IMR-90 (cell line): ENCODE results near the gene USP47. TPM values are rescaled to one million over a fixed set of nuclear protein-coding genes. Genes with fewer than 3 reads are reported as not detected.

Experiments used
- ATAC-seq: fragments of 200-7000 bp; cut with Tn5 transposase; 2 replicates; pipeline ENCODE4 v1.9.1; 2020; ENCODE audit warnings: low read depth, mild to moderate bottlenecking, moderate library complexity
- BruUV-seq: library from RNA; stranded (reverse); fragments of 400-500 nt; replicated peaks from 2 replicates; lab custom pipeline; 2021; lab: Mats Ljungman, UMichigan
- CTCF ChIA-PET: fragments of 300-600 bp; formaldehyde crosslinking; extraction: SDS; loops from one replicate; lab custom pipeline; 2021; ENCODE audit warnings: antibody characterized with exemption; lab: Yijun Ruan, JAX
- POLR2A ChIA-PET: fragments of 300-600 bp; sonication (Branson Sonifier 250); formaldehyde crosslinking; loops from one replicate; lab custom pipeline; 2022; ENCODE audit warnings: antibody characterized with exemption; ENCODE audit not compliant: unreplicated experiment; lab: Charles Lee
- DNase-seq: peaks from one replicate; pipeline ENCODE4 v3.0.0; 2013
- H2AFZ ChIP-seq: replicated peaks from 2 replicates; pipeline ENCODE3; 2013; ENCODE audit warnings: low read length, mild to moderate bottlenecking; ENCODE audit not compliant: poor library complexity
- H2AK5ac ChIP-seq: 2 replicates; pipeline ENCODE4 v1.6.1; 2013; ENCODE audit warnings: low read depth, low read length, inconsistent platforms
- H2AK9ac ChIP-seq: replicated peaks from 2 replicates; pipeline ENCODE3; 2013; ENCODE audit warnings: mild to moderate bottlenecking, low read depth, low read length, moderate library complexity; ENCODE audit not compliant: poor library complexity
- H2BK120ac ChIP-seq: 2 replicates; pipeline ENCODE4 v1.6.1; 2013; ENCODE audit warnings: low read depth, low read length, inconsistent platforms
- H2BK15ac ChIP-seq: 3 replicates; pipeline ENCODE4 v1.6.1; 2013; ENCODE audit warnings: low read depth, low read length, inconsistent platforms
- H2BK20ac ChIP-seq: 2 replicates; pipeline ENCODE4 v1.6.1; 2013; ENCODE audit warnings: low read depth, mild to moderate bottlenecking, inconsistent platforms, low read length, moderate library complexity
- H2BK5ac ChIP-seq: 2 replicates; pipeline ENCODE4 v1.6.1; 2013; ENCODE audit warnings: mild to moderate bottlenecking, low read depth, low read length, inconsistent platforms; ENCODE audit not compliant: poor library complexity, severe bottlenecking
- H3K14ac ChIP-seq: replicated peaks from 2 replicates; pipeline ENCODE4 v1.6.1; 2013; ENCODE audit warnings: low read depth, low read length, inconsistent platforms
- H3K18ac ChIP-seq: 2 replicates; pipeline ENCODE4 v1.6.1; 2013; ENCODE audit warnings: low read depth, low read length, control low read depth
- H3K23ac ChIP-seq: 2 replicates; pipeline ENCODE4 v1.6.1; 2013; ENCODE audit warnings: low read depth, low read length, inconsistent platforms
- H3K27ac ChIP-seq: 2 replicates; pipeline ENCODE4 v1.5.1; 2013; ENCODE audit warnings: mild to moderate bottlenecking, control low read depth, low read length; ENCODE audit not compliant: insufficient read depth
- H3K27me3 ChIP-seq: 2 replicates; pipeline ENCODE4 v1.6.1; 2013; ENCODE audit warnings: low read length; ENCODE audit not compliant: control insufficient read depth, insufficient read depth
- H3K36me3 ChIP-seq: 2 replicates; pipeline ENCODE4 v1.6.1; 2013; ENCODE audit warnings: low read length, mixed read lengths; ENCODE audit not compliant: control insufficient read depth, insufficient read depth
- H3K4ac ChIP-seq: 2 replicates; pipeline ENCODE4 v1.6.1; 2013; ENCODE audit warnings: low read depth, low read length, inconsistent platforms
- H3K4me1 ChIP-seq: 2 replicates; pipeline ENCODE4 v1.6.1; 2013; ENCODE audit warnings: low read length, mixed read lengths; ENCODE audit not compliant: control insufficient read depth, insufficient read depth
- H3K4me2 ChIP-seq: 2 replicates; pipeline ENCODE4 v1.6.1; 2013; ENCODE audit warnings: low read depth, mild to moderate bottlenecking, control low read depth, low read length, moderate library complexity
- H3K4me3 ChIP-seq: 2 replicates; pipeline ENCODE4 v1.5.1; 2013; ENCODE audit warnings: low read depth, mild to moderate bottlenecking, control low read depth, low read length, moderate library complexity; ENCODE audit not compliant: insufficient read depth
- H3K56ac ChIP-seq: 2 replicates; pipeline ENCODE4 v1.6.1; 2013; ENCODE audit warnings: low read length, inconsistent platforms; ENCODE audit not compliant: insufficient read depth; ENCODE audit errors: extremely low read depth
- H3K79me1 ChIP-seq, 2 experiments: 2 replicates each; pipeline ENCODE4 v1.6.1; 2013; ENCODE audit warnings: low read length in 2 of 2, inconsistent platforms in 1 of 2, low read depth in 1 of 2
- H3K9ac ChIP-seq: 2 replicates; pipeline ENCODE4 v1.6.1; 2013; ENCODE audit warnings: low read depth, low read length, control low read depth
- H3K9me1 ChIP-seq: 2 replicates; pipeline ENCODE4 v1.6.1; 2013; ENCODE audit warnings: low read length, inconsistent platforms; ENCODE audit not compliant: insufficient read depth
- H3K9me3 ChIP-seq: 2 replicates; pipeline ENCODE4 v1.6.1; 2013; ENCODE audit warnings: low read length; ENCODE audit not compliant: control insufficient read depth, insufficient read depth
- H4K20me1 ChIP-seq: 2 replicates; pipeline ENCODE4 v1.6.1; 2013; ENCODE audit warnings: low read length, inconsistent platforms; ENCODE audit not compliant: insufficient read depth
- H4K5ac ChIP-seq: 2 replicates; pipeline ENCODE4 v1.6.1; 2013; ENCODE audit warnings: mild to moderate bottlenecking, low read depth, low read length, control low read depth
- H4K8ac ChIP-seq, 2 experiments: 2 replicates each; pipeline ENCODE4 v1.6.1; 2013; ENCODE audit warnings: low read depth in 2 of 2, low read length in 2 of 2, control low read depth in 1 of 2, inconsistent platforms in 1 of 2
- H4K91ac ChIP-seq: 2 replicates; pipeline ENCODE4 v1.6.1; 2013; ENCODE audit warnings: low read depth, low read length, inconsistent platforms; ENCODE audit not compliant: insufficient read depth
- CHD1 ChIP-seq: IDR thresholded peaks from 2 replicates; pipeline ENCODE4 v1.6.1; 2012; ENCODE audit warnings: low read depth, low read length, improper control_type of control experiment
- MAZ ChIP-seq: IDR thresholded peaks from 2 replicates; pipeline ENCODE4 v1.6.1; 2012; ENCODE audit warnings: low read depth, mild to moderate bottlenecking, low read length, improper control_type of control experiment, moderate library complexity, borderline replicate concordance
- POLR2A ChIP-seq: IDR thresholded peaks from 2 replicates; pipeline ENCODE4 v1.6.1; 2012; ENCODE audit warnings: mild to moderate bottlenecking, low read depth, low read length
- RCOR1 ChIP-seq: IDR thresholded peaks from 2 replicates; pipeline ENCODE4 v1.6.1; 2012; ENCODE audit warnings: mild to moderate bottlenecking, low read length, improper control_type of control experiment; ENCODE audit not compliant: insufficient replicate concordance
- RFX5 ChIP-seq: IDR thresholded peaks from 2 replicates; pipeline ENCODE4 v1.8.0; 2012; ENCODE audit warnings: low read depth, mild to moderate bottlenecking, low read length, moderate library complexity
- SMC3 ChIP-seq: fragments of 150-350 bp; IDR thresholded peaks from 2 replicates; pipeline ENCODE4 v1.6.1; 2016; ENCODE audit warnings: low read depth, mild to moderate bottlenecking, antibody characterized with exemption, low read length, moderate library complexity
- WGBS, 2 experiments: methylation state at CpG; one replicate each; pipeline versions ENCODE4 v1.1.5 to v1.1.7; 2013; ENCODE audit warnings: missing lambda C conversion rate in 2 of 2; ENCODE audit not compliant: insufficient read length in 1 of 2; ENCODE audit errors: extremely low coverage in 2 of 2; 5-methylcytosine and 5-hydroxymethylcytosine counted together
- dilution Hi-C: fragments of 300-500 bp; cut with HindIII; formaldehyde crosslinking; loops from one replicate; pipeline ENCODE4 v1.14.3; 2018; ENCODE audit warnings: low sequenced_read_pairs; ENCODE audit not compliant: unreplicated experiment
- in situ Hi-C: fragments of 300-500 bp; cut with MboI; formaldehyde crosslinking; loops from 3 replicates; pipeline ENCODE4 v1.14.3; 2019; ENCODE audit warnings: low sequenced_read_pairs, inconsistent platforms, mixed read lengths
- intact Hi-C: fragments of 100-400 bp; cut with micrococcal nuclease; formaldehyde crosslinking; loops from 2 replicates; pipeline ENCODE4 v1.10.0; 2022
- polyA plus RNA-seq, 3 experiments: library from polyadenylated mRNA; depleted of rRNA; stranded (reverse); fragments of >200 nt; gene quantifications; 2 replicates each; pipeline ENCODE4 v1.2.3, GENCODE V29; 2012; ENCODE audit warnings: low replicate concordance in 1 of 3
- total RNA-seq: library from RNA; depleted of rRNA; stranded (reverse); fragments of >200 nt; gene quantifications from 2 replicates; pipeline ENCODE4 v1.2.3, GENCODE V29; 2012

Gene USP47
- total and polyA plus RNA-seq, 2 of the 4 experiments (the other 2 are of a cell fraction), result 15.0 to 110 TPM

- Histone ChIP-seq H3K9me1 (no peaks in the 10 kb centered on the region), H2BK120ac (no peak overlapping the region), H2AK5ac (no peak overlapping the region; the same call in 1 of the 2 replicates), H4K20me1 (no peaks in the 10 kb centered on the region), H3K27ac (no peak overlapping the region), H4K5ac (no peak overlapping the region), H3K23ac (no peak overlapping the region), H3K4me2 (no peak overlapping the region), H2AK9ac (no peak overlapping the region), H4K8ac (no peak overlapping the region), H3K4ac (no peak overlapping the region), H4K91ac (no peak overlapping the region), H3K18ac (no peak overlapping the region), H3K9me3 (no peaks in the 10 kb centered on the region), H3K4me3 (no peak overlapping the region), H2BK20ac (no peak overlapping the region), H2AFZ (no peak overlapping the region), H3K14ac (no peak overlapping the region), H3K9ac (no peak overlapping the region), H3K27me3 (no peaks in the 10 kb centered on the region), H3K79me1 (no peaks in the 10 kb centered on the region), H3K4me1 (peaks cover 4% of the 10 kb centered on the region; the same call in 1 of the 2 replicates), H3K56ac (no peak overlapping the region), H2BK5ac (no peak overlapping the region), H3K36me3 (no peaks in the 10 kb centered on the region), H2BK15ac (no peak overlapping the region)
- in situ Hi-C loops (no loop called here), dilution Hi-C loops (no loop called here), intact Hi-C loops (no loop called here)
- BruUV-seq, result no TSS peak
- WGBS, 2 experiments, result 68% methylated on average over 2 of the region's 4 CpGs; no CpG with 5 or more reads in 1 of the 2 experiments
- no peak for ATAC-seq
- TF ChIP-seq RCOR1, result no peak
- TF ChIP-seq POLR2A, result no peak
- no peak for TF ChIP-seq RFX5
- TF ChIP-seq MAZ, result no peak
- no peak for TF ChIP-seq SMC3
- TF ChIP-seq CHD1, result no peak
- DNase-seq, result no peak
- ChIA-PET POLR2A (no interaction called here), CTCF (no interaction called here)
Measured at GRCh38 chr11:11822946-11823345, 18.8 kb upstream of the USP47 start.
